Measurements from ENCODE around the gene EMX1.

Gene EMX1

DNA sequence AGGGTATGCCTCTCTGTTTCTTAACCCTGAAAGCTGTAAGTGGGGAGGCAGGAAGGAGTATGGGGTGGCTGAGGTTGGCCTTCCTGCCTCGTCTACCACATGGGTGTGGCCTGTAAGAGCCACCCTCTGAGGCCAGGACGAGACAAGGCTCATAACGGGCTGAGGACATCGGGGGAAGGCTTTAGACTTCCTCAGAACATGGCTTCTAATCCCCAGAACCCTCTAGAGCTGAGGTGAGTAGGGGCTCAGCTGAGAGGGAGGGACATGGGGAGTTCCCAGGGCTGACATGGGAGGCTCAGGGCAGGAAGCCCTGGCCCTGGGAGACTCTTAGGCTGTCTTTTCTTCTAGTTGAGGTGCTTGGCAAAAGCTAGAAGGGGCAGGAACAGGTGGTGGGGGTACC, 36.7 kb downstream of the EMX1 start:
- TF ChIP-seq, protein P1, sequence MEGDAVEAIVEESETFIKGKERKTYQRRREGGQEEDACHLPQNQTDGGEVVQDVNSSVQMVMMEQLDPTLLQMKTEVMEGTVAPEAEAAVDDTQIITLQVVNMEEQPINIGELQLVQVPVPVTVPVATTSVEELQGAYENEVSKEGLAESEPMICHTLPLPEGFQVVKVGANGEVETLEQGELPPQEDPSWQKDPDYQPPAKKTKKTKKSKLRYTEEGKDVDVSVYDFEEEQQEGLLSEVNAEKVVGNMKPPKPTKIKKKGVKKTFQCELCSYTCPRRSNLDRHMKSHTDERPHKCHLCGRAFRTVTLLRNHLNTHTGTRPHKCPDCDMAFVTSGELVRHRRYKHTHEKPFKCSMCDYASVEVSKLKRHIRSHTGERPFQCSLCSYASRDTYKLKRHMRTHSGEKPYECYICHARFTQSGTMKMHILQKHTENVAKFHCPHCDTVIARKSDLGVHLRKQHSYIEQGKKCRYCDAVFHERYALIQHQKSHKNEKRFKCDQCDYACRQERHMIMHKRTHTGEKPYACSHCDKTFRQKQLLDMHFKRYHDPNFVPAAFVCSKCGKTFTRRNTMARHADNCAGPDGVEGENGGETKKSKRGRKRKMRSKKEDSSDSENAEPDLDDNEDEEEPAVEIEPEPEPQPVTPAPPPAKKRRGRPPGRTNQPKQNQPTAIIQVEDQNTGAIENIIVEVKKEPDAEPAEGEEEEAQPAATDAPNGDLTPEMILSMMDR (IDR thresholded peaks at IDR 0.05; ENCODE audit: low read length, missing control alignments), result no peak
- no peak for DNase-seq (ENCODE audit: low read depth)
- no peak overlapping the region for H3K4me3 ChIP-seq (replicated peaks; ENCODE audit: low read depth, low read length)

DNA sequence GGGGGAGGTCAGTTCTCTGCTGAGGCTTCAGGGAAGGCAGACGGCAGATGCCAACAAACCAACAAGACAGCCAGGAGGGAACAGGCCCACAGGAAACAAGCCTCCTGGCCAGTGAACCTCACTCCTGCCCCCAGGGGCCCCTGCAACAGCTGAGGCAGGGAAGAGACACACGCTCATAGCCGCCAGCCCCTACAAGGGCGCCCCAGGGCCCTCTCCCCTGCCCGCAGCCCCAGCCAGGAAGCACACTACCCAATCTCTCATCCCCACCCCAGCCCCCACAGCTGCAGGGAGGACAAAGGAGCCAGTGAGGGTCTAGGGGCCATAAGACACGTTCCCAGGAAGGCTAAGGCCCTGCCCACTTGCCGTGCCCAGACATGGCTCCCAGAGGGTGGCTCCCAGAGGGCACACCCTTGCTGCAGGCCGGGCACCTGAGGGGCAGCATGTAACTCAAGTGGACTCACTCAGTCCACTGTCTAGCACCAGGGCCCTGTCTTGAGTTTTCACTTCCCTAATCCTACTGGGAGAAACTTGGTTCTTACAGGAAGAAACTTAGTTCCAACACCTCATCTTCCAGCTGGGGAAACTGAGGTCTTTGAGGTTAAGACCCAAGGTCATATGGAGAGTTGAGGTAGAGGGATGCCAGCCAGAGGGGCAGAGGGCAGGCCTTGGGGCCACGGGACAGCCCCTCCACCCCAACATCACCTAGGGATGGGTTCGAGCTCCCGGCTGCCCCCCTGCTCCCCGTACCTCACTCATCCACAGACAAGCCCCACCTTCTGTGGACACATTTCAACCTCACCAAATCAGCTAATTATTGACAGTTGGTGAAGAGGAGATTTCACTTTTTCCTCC, 37.3 kb downstream of the EMX1 start:
- TF ChIP-seq, protein P1 (IDR thresholded peaks at IDR 0.05; ENCODE audit: low read length, missing control alignments), result no peak
- H3K4me3 ChIP-seq (replicated peaks; ENCODE audit: low read depth, low read length), result no peak overlapping the region
- no peak for DNase-seq (ENCODE audit: low read depth)

DNA sequence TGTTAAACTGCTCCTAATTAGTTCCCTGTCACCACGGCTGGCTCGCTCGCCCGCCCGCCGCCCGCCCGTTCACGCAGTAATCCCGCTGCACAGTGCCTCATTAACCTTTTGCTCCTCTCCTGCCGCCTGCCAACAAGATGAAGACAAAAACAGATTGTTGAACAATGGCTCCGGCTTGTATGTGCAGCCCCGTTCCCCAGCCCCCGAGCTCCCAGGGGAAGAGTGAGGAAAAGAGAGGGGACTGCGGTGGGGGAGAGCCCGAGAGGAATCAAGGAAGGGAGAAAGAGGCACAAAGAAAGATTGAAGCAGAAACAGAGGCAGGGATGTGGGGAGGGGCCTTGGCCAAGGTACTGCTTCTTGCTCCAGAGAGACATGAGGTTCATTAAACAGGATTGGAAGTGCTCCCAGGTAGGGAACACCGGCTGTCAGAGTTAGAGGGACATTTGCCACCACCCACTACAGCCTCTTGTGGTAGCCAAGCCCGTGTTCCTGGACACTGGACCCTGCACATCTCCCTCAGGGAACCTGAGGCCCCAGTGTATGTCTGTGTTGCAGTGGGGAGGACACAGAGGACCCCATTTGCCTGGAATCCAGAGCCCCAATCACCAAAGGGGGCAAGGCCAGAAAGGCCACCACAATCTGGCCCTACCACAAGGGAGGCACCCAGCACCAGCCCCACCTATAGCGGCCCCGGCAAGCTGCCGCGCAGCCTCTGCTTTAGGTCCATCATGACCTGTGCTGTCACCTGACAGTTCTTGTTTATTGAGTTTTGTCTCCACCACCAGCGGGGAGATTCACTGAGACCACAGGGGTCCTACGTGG, 38.1 kb downstream of the EMX1 start:
- H3K4me3 ChIP-seq (replicated peaks; ENCODE audit: low read depth, low read length), result no peak overlapping the region
- TF ChIP-seq, protein P1 (IDR thresholded peaks at IDR 0.05; ENCODE audit: low read length, missing control alignments), result no peak
- no peak for DNase-seq (ENCODE audit: low read depth)

DNA sequence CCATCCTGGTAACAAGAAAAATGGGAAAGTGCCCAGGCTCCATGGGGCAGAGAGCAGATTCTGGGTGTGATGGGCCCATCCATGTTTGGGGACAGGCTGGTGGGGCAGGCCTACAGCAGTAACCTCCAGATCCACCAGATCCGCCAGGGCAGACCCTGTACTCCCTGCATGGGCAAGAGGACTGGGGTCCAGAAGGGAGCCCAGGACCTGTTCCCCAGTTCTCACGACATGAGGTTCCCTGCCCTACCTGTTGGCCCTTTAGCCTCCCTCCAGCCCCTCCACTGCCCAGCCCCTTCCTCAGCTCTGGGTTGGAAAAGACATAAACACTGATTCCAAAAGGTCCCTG, 38.7 kb downstream of the EMX1 start:
- H3K4me3 ChIP-seq (replicated peaks; ENCODE audit: low read depth, low read length), result no peak overlapping the region
- TF ChIP-seq, protein P1 (IDR thresholded peaks at IDR 0.05; ENCODE audit: low read length, missing control alignments), result no peak
- DNase-seq (ENCODE audit: low read depth), result no peak

DNA sequence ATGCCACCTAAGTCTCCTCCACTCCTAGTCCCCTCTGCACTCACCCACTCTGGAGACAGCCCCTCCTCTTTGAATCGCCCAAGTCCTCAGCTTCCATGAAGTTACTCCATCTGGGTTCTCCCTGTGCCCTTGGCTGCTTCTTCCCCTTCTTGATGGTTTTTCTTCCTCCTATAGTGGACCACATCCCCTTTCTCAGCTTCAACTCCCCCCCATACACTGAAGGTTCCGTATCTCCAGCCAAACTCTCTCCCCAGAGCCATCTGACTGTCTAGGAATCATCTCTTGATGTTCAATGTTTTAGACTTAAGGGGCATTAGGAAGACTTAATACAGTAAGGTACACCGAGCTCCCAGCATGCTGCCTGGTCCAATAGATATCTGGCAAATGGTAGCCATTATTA, 39.6 kb downstream of the EMX1 start:
- no peak for DNase-seq (ENCODE audit: low read depth)
- H3K4me3 ChIP-seq (replicated peaks; ENCODE audit: low read depth, low read length), result no peak overlapping the region
- TF ChIP-seq, protein P1 (IDR thresholded peaks at IDR 0.05; ENCODE audit: low read length, missing control alignments), result no peak

DNA sequence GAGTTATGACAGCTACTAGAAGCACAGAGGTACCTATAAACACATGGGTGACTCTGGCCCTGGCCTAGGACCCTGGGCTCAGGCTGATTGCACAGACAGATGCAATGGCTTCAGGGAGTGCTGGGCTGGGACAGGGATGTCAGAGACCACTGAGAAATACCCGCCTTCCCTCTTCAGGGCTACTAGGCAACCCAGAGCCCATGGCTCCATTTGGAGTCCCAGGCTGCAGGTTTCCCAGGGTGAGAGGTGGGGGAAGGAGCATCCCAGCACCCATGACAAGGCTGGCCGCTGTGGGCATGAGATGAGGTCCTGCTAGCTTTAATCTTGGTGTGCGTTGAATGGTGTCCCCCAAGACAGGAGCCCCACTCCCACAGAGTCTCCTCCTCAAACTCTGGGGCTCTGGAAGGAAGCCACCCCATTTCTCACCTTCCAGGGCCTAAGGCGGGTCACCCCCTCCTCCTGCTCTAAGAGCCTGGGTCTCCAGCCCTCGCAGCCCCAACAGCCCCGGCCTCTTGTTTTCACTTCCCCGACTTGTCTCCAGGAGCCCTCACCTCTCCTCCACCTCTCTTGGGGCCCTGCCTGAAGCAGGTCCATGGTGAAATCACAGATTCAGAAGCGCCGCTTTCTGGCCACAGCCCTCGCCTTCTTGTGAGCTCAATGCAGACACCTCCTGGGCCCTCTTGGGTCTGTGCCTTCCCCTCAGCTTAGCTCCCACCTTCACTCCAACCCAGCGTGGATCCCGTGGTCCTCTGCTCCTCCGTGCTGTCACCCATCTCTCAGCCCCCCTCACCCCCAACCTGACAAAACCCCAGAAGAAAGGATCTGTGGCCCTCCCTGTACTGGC, 41.4 kb downstream of the EMX1 start:
- no peak overlapping the region for H3K4me3 ChIP-seq (replicated peaks; ENCODE audit: low read depth, low read length)
- DNase-seq (ENCODE audit: low read depth), result no peak
- TF ChIP-seq, protein P1 (IDR thresholded peaks at IDR 0.05; ENCODE audit: low read length, missing control alignments), result no peak
